Loucy (cell line): ENCODE results near the gene LRCH1.

ENCODE experiments used
- H2AFZ ChIP-seq: fragments of 200-600 bp; sonication (generic); 2 replicates; pipeline ENCODE4 v1.6.0; 2016; ENCODE audit warnings: antibody characterized with exemption, mild to moderate bottlenecking, low read length, moderate library complexity
- H3F3A ChIP-seq: fragments of 200-600 bp; 2 replicates; pipeline ENCODE4 v1.6.0; 2016; ENCODE audit warnings: antibody characterized with exemption, low read depth, mild to moderate bottlenecking
- H3K27me3 ChIP-seq: fragments of 200-600 bp; sonication (generic); 2 replicates; pipeline ENCODE4 v1.6.1; 2014; ENCODE audit warnings: low read length, mild to moderate bottlenecking; ENCODE audit not compliant: insufficient read depth, poor library complexity, severe bottlenecking
- H3K36me3 ChIP-seq: fragments of 200-600 bp; sonication (generic); 2 replicates; pipeline ENCODE4 v1.6.1; 2016; ENCODE audit warnings: low read length; ENCODE audit not compliant: insufficient read depth
- H3K4me1 ChIP-seq: fragments of 200-600 bp; sonication (generic); 2 replicates; pipeline ENCODE4 v1.5.1; 2014; ENCODE audit warnings: low read length, mild to moderate bottlenecking; ENCODE audit not compliant: insufficient read depth, poor library complexity, severe bottlenecking
- H3K4me2 ChIP-seq: fragments of 200-600 bp; sonication (generic); 2 replicates; pipeline ENCODE4 v1.6.0; 2014; ENCODE audit warnings: antibody characterized with exemption, low read length, low read depth, mild to moderate bottlenecking; ENCODE audit not compliant: poor library complexity, severe bottlenecking
- H3K4me3 ChIP-seq: fragments of 200-600 bp; sonication (generic); 2 replicates; pipeline ENCODE4 v1.5.1; 2014; ENCODE audit warnings: low read length, mild to moderate bottlenecking, mixed read lengths; ENCODE audit not compliant: poor library complexity, severe bottlenecking
- H3K79me2 ChIP-seq: fragments of 200-600 bp; sonication (generic); 2 replicates; pipeline ENCODE4 v1.6.1; 2014; ENCODE audit warnings: low read length; ENCODE audit not compliant: insufficient read depth
- H3K9ac ChIP-seq: fragments of 200-600 bp; sonication (generic); 2 replicates; pipeline ENCODE4 v1.6.0; 2014; ENCODE audit warnings: mild to moderate bottlenecking, low read depth, low read length, moderate library complexity; ENCODE audit not compliant: poor library complexity, severe bottlenecking
- H3K9me2 ChIP-seq: fragments of 200-600 bp; sonication (generic); replicated peaks from 2 replicates; pipeline ENCODE4 v1.6.1; 2016; ENCODE audit warnings: low read depth, low read length, mixed read lengths
- H3K9me3 ChIP-seq: fragments of 200-600 bp; sonication (generic); 2 replicates; pipeline ENCODE4 v1.6.1; 2014; ENCODE audit warnings: mild to moderate bottlenecking, antibody characterized with exemption, low read length, low read depth; ENCODE audit not compliant: insufficient read depth
- H4K20me1 ChIP-seq: fragments of 200-600 bp; sonication (generic); 2 replicates; pipeline ENCODE4 v1.6.0; 2014; ENCODE audit warnings: antibody characterized with exemption, low read length, mild to moderate bottlenecking; ENCODE audit not compliant: insufficient read depth, poor library complexity, severe bottlenecking
- CTCF ChIP-seq: fragments of 200-600 bp; sonication (generic); conservative IDR thresholded peaks from 2 replicates; pipeline ENCODE4 v1.5.1; 2014; ENCODE audit warnings: mild to moderate bottlenecking, antibody characterized with exemption, low read length
- EZH2phosphoT487 ChIP-seq: fragments of 200-600 bp; IDR thresholded peaks from 2 replicates; pipeline ENCODE4 v1.6.1; 2018; ENCODE audit warnings: antibody characterized with exemption, mild to moderate bottlenecking, moderate library complexity, borderline replicate concordance

Gene LRCH1

GRCh38 chr13:46665248-46665632, 112.3 kb downstream of the LRCH1 start:
- H4K20me1 ChIP-seq: no peaks in the 10 kb centered on the region
- H3K27me3 ChIP-seq: no peaks in the 10 kb centered on the region
- H3K79me2 ChIP-seq: peaks cover 45% of the 10 kb centered on the region
- peaks cover 3% of the 10 kb centered on the region; the same call in 1 of the 2 replicates for H3K36me3 ChIP-seq
- H2AFZ ChIP-seq: no peak overlapping the region
- no peaks in the 10 kb centered on the region for H3K9me2 ChIP-seq
- peaks cover 18% of the 10 kb centered on the region for H3F3A ChIP-seq
- no peak overlapping the region for H3K4me3 ChIP-seq
- no peak for TF ChIP-seq CTCF
- no peak for TF ChIP-seq EZH2phosphoT487
- H3K4me1 ChIP-seq: peaks cover 61% of the 10 kb centered on the region
- peak overlapping the region; percentile 46 for H3K4me2 ChIP-seq
- H3K9me3 ChIP-seq: no peaks in the 10 kb centered on the region
- H3K9ac ChIP-seq: no peak overlapping the region

GRCh38 chr13:46665633-46666482, 112.9 kb downstream of the LRCH1 start:
- peaks cover 41% of the 10 kb centered on the region for H3K79me2 ChIP-seq
- H3K9ac ChIP-seq: no peak overlapping the region
- H3K4me3 ChIP-seq: no peak overlapping the region
- peak overlapping the region; percentile 46 for H3K4me2 ChIP-seq
- no peak overlapping the region for H2AFZ ChIP-seq
- peaks cover 18% of the 10 kb centered on the region for H3F3A ChIP-seq
- no peaks in the 10 kb centered on the region for H3K9me3 ChIP-seq
- H3K4me1 ChIP-seq: peaks cover 61% of the 10 kb centered on the region
- no peak for TF ChIP-seq EZH2phosphoT487
- TF ChIP-seq CTCF: no peak
- H3K9me2 ChIP-seq: no peaks in the 10 kb centered on the region
- H4K20me1 ChIP-seq: no peaks in the 10 kb centered on the region
- peaks cover 6% of the 10 kb centered on the region; the same call in 1 of the 2 replicates for H3K36me3 ChIP-seq
- H3K27me3 ChIP-seq: no peaks in the 10 kb centered on the region

GRCh38 chr13:46666727-46667456, 113.9 kb downstream of the LRCH1 start:
- no peaks in the 10 kb centered on the region for H3K27me3 ChIP-seq
- H3K9me3 ChIP-seq: no peaks in the 10 kb centered on the region
- H3K9ac ChIP-seq: no peak overlapping the region
- peaks cover 61% of the 10 kb centered on the region for H3K4me1 ChIP-seq
- H3K79me2 ChIP-seq: peaks cover 41% of the 10 kb centered on the region
- H3K4me2 ChIP-seq: peak overlapping the region; percentile 46
- no peaks in the 10 kb centered on the region for H4K20me1 ChIP-seq
- peaks cover 18% of the 10 kb centered on the region for H3F3A ChIP-seq
- 0 out of 2 replicates have a peak, but pooled peaks have one; percentile 15 for TF ChIP-seq CTCF
- no peak for TF ChIP-seq EZH2phosphoT487
- H3K36me3 ChIP-seq: peaks cover 15% of the 10 kb centered on the region; the same call in 1 of the 2 replicates
- no peaks in the 10 kb centered on the region for H3K9me2 ChIP-seq
- no peak overlapping the region for H2AFZ ChIP-seq
- H3K4me3 ChIP-seq: no peak overlapping the region
